T47D (cell line): ENCODE results near the gene ZNF778.

Source experiments
- DNase-seq, 2 experiments: peaks; one replicate each; pipeline versions ENCODE4 v3.0.0 to v3.0.0-alpha.2; 2011 to 2012; ENCODE audit warnings: low read depth in 1 of 2, low spot score in 1 of 2
- JUND ChIP-seq: IDR thresholded peaks from 2 replicates; pipeline ENCODE4 v1.6.1; 2012; ENCODE audit warnings: low read depth
- in situ Hi-C: cut with HindIII; loops from 2 replicates; pipeline ENCODE4 v1.10.0; 2016; ENCODE audit warnings: low sequenced_read_pairs, low pct_unique_long_range_greater_than_20kb

ZNF778 gene

DNA sequence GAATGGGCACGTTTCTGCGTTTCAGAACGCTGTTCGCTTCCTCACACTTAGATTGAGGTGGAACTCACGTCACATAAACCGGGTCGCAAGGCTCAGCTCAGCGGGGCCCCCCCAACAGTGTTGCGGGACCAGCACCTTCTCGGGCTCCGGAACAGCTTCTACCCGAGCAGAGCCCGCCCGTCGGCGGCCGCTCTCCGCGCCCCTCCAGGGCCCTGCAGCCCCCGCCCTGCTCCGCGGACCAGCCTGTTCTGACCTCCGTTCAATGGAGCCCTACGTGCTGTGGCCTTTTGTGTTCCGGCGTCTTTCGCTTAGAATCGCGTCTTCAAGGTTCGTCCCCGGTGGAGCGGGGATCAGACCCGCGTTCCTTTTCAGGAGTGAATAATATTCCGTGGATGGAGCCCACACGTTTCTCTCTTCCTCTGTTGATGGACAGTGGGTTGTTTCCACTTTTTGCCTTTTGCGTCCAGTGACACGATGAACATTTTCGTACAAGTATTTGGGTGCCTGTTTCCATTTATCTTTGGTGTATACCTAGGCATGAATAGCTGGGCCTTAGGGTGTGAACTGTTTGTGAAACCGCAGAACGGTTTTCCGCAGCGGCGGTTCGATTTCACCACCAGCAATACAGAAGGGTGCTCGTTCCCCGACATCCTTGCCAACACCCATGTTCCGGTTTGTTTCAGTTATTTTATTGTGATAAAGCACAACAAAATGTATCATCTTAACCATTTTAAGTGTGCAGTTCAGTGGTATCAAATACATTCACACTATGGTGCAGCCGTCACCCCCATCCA is 14.9 kb upstream of the ZNF778 start:
- in situ Hi-C loops = no loop called here
- no peak for TF ChIP-seq JUND
- no peak for DNase-seq

DNA sequence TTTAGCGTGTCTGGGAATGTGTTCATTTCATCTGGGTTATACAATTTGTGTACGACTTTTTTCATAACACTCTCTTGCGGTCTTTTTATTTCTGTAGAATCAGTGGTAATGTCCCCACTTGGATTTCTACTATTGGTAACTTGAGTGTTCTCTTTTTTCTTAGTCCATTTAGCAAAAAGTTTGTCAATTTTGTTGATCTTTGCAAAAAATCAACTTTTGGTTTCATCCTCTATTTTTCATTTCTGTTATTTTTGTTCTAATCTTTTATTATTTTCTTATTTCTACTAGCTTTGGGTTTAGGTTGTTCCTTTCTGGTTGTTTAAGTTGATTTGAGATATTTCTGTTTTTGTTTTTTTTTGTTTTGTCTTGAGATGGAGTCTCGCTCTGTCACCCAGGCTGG is 9.5 kb upstream of the ZNF778 start:
- in situ Hi-C loops = no loop called here
- no peak for DNase-seq
- no peak for TF ChIP-seq JUND

DNA sequence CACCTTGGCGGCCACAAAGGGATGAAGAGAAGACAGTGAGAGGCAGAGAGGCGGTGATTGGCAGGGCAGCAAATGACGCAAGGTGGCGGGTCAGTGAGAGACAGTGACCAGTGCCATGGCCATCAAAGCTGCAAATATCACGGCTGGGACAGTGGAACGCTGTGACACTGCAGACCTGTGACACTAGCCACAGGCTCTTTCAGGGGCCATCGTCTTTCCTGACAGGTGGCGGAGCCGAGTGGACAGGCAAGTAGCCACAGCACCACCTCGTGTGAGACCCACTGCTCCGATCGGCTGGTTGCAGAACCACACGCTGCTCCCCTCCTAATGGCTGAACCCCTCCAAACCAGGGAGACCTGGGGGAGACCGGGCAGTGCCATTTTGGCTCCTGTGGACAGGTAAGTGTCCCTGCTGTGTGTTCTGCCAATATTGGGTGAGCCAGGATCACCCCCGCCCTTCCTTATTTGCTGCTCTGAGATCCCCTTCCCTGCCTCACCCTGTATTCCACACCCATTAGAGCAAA is 7.9 kb upstream of the ZNF778 start:
- no peak for DNase-seq
- TF ChIP-seq JUND = no peak
- in situ Hi-C loops = no loop called here

DNA sequence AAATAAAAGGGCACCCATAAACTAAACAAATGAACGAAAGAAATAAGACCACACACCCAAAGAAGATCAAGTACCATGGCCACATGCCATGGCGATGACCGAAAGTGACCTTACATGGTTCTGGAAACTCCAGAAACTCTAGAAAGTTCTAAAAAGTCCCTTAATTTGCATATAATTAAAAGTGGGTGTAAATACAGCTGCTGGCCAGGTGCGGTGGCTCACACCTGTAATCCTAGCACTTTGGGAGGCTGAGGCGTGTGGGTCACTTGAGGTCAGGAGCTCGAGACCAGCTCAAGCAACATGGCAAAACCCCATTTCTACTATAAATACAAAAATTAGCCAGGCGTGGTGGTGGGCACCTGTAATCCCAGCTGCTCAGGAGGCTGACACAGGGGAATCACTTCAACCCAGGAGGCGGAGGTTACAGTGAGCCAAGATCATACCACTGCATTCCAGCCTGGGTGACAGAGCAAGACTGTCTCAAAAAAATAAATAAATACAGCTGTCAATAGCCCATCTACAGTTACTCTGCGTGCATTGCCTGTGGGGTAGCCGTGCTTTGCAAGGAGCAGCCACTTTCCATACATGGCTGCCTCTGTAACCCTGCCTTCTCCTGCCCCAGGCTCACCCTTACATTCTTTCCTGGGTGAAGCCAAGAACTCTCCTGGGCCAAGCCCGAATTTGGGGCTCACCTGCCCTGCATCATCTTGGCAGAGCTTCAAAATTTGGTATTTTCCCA is 7.2 kb upstream of the ZNF778 start:
- in situ Hi-C loops = no loop called here
- no peak for DNase-seq
- TF ChIP-seq JUND = no peak

DNA sequence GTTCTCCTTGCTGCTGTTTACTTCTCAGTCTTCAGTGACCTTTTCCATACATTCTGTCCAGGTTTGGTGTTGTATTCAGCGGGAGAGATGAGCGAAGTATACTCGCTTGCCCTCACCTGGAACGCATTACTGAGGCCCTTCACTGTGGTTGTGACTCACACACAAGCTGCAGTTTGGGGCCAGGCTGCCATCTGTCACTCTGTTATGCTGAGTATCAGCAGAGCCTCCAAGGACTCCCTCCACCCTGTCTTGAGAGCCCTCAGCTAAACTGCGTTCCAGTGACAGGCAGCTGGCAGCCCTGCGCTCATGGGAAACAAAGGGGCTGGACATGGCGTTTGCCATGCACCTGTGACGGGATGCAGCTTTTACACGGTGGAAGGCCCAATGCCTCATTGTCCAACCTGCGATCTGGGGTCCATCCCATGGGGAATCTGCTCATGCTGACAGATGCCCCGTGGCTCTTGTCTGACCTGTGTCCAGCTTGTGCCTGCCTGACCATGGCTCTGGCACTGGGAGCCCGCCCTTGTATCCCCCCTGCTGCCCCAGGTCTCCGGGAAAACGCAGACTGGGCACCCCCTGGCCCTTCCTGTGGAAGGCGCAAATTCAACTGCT is 6.5 kb upstream of the ZNF778 start:
- no peak for TF ChIP-seq JUND
- no peak for DNase-seq
- in situ Hi-C loops = no loop called here

DNA sequence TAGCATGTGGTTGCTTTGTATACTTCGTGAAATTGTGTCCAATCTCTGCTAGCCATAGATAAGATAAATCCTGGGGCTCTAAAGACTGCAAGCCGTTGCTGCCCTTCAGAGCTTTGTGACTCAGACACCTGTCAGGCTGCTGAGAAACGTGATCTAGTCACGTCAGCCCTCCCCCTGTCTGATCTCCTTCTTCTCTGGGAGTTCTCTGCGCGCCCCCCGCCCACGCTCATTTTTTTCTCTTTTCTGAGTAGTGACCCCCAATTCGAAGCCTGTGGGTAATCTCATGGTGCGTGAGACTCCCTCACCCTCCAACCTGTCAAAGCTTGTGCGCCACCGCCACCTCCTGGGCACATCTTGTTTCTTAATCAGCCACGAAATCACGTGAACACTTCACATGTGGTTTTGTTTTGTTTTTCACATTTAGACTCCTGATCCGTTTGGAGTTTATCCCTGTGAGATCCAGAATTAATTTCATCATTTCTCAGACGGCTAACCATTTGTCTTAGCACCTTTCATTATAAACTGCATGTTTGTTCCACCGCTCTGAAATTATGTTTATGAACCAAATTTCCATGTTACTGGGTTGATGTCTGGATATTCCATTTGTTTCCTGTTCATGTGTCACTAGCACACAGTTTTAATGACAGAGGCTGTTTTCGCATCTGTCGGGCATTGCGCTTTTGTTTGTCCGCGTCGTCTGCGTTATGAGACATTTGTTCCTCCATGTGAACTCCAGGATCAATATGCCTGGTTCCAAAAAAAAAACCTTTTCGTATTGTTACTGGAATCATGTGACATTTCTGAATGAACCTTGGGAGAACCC is 977 bp upstream of the ZNF778 start:
- peak; percentile 82 to 86 for DNase-seq
- in situ Hi-C loops = no loop called here
- TF ChIP-seq JUND = no peak

DNA sequence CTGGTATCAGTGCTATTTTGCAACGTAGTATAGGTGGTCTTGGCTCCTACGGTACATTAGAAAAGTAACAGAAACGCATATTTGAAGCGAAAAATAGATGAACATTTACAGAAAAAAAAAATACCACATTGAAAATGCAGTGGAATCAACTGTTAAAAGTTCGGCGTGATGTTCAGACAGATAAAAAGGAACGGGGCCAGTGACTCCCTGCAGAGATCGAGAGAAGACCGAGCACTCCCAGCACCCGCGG is 440 bp upstream of the ZNF778 start:
- no peak for TF ChIP-seq JUND
- in situ Hi-C loops = no loop called here
- no peak for DNase-seq

DNA sequence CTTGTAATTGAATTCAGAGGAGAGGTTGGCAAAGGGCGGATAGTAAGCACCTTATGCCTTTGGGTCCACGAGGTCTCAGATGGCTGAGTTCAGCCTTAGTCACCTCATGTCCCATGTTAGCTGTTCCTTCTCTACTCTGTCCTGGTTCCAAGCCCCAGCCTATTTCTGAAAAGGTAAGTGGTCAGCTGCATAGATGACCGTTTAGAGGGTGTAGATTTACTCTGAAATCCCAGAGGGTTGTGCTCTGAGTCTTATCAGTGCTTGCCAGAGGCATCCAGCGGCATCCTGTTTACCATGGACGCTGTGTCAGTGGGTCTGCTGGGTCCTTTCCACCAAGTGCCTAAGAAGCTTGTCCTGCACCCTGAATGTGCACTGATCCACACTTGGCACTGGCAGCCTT is 1.9 kb downstream of the ZNF778 start:
- TF ChIP-seq JUND = no peak
- no peak for DNase-seq
- in situ Hi-C loops = no loop called here

DNA sequence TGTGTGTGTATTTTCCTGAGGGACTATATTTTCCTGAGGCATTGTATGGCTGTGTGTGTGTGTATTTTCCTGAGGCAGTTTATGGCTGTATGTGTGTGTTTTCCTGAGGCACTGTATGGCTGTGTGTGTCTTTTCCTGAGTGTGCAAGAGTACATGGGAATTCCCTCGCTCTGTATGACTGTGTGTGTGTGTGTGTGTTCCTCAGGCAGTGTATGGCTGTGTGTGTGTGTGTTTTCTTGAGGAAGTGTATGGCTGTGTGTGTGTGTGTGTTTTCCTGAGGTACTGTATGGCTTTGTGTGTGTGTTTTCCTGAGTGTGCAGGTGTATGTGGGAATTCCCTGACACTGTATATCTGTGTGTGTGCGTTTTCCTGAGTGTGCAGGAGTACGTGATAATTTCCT is 4.1 kb downstream of the ZNF778 start:
- in situ Hi-C loops = no loop called here
- no peak for DNase-seq
- TF ChIP-seq JUND = no peak

DNA sequence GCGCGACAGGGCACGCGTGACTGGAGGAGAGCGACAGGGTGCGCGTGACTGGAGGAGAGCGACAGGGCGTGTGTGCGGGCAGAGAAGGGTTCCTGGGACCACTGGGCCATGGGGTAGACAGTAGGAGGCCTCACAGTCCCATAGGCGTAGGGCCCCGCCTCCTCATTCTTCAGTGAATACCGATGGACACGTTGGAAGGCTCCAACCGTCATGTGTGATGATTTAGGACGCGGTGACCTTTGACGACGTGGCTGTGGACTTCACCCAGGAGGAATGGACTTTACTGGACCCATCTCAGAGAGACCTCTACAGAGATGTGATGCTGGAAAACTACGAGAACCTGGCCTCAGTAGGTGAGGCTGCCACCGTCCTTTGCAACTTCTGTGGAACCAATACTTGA is 5.4 kb downstream of the ZNF778 start:
- in situ Hi-C loops = no loop called here
- TF ChIP-seq JUND = no peak
- DNase-seq = no peak

DNA sequence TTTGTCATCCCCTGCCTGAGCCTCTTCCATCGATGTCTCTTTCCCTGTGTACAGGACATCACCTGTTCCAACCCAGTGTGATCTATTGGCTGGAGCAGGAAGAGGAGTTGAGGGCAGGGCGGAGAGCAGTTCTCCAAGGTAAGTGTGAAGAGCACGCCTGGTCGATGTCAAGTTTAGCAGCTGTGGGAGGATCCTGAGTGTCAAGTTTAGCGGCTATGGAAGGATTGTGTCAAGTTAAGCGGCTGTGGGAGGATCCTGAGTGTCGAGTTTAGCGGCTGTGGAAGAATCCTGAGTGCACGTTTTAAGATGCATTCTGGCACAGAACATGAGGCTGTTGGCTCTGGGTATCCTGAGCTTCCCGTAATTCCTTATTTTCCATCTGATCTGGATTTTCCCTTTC is 7.2 kb downstream of the ZNF778 start:
- in situ Hi-C loops = no loop called here
- DNase-seq = no peak
- no peak for TF ChIP-seq JUND

DNA sequence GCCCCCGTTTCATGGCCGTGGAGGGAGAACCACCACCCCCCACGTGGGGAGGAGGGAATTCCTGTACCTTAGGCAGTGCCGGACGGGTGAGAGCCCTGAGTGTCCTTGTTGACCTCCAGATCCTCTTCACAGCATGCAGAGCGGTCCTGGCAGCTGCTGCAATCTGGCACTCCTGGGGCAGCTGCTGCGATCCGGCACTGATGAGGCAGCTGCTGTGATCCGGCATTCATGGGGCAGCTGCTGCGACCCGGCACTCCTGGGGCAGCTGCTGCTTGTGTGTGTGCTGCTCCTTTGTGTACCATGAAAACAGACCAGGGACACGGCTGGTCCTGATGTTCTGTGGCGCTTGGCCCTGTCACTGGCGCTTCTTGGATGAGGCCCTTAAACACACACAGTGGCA is 12.8 kb downstream of the ZNF778 start:
- in situ Hi-C loops = no loop called here
- DNase-seq = no peak
- no peak for TF ChIP-seq JUND
